ENCODE measurements around the gene SLC2A13.
"Not testable (repeated sequence)": the region's sequence is repeated elsewhere in the genome, so short reads cannot be mapped to it uniquely, and the experiment has no call there.

SLC2A13 gene

DNA sequence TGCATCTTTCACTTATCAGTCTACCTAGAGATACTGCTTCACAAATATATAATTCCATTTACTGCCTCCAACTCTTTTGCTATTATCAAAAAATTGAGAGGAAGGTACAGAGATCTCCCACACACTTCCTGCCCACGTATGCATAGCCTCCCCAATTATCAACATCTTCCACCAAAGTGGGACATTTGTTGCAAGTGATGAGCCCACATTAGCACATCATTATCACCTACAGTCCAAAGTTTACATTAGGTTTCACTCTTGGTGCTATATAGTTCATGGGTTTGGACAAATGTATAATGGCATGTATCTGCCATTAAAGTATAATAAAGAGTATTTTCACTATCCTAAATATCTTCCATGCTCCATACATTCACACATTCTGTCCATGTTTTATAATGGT, 66.3 kb downstream of the SLC2A13 start:
- no peak for DNase-seq (ENCODE audit: low read depth in 2 of 2, low spot score in 1 of 2)

DNA sequence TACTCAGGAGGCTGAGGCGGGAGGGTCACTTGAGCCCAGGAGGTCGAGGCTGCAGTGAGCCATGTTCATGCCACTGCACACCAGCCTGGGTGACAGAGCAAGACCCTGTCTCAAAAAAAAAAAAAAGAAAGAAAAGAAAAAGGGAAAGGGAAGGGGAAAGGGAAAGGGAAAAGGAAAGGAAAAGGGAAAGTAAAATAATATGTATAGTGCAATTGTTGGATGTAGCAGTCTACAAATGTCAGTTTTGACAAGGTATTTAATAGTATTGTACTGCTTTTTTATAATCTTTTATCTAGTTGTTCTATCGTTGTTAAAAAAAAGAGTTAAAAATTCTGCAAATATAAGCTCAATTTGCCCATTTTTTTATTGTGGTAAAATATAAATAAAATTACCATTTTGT, 67.3 kb downstream of the SLC2A13 start:
- no peak for DNase-seq (ENCODE audit: low read depth in 2 of 2, low spot score in 1 of 2)

DNA sequence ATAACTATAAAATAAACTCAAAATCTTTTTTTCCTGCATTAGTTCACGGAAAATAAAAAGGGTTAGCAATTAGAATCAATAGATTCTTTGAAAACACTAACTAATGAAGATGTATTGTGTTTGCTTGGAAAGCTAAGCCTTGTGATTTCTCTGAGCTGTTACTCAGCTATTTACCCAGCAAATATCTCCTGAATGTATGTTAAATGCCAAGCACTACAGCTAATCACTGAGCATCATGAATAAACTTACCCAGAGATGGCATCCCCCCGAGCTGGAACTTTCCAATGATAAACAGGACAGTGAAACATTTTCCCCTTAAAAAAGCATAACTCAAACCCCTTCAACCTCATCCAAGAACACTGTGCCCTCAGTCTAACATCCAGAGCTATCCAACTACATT, 71.2 kb downstream of the SLC2A13 start:
- no peak for DNase-seq (ENCODE audit: low read depth in 2 of 2, low spot score in 1 of 2)

GRCh38 chr12:40034156-40034555, 71.7 kb downstream of the SLC2A13 start:
- DNase-seq (ENCODE audit: low read depth in 2 of 2, low spot score in 1 of 2): no peak

- DNase-seq (ENCODE audit: low read depth in 2 of 2, low spot score in 1 of 2): no peak
Observed at GRCh38 chr12:40033242-40033630, 72.6 kb downstream of the SLC2A13 start.

- DNase-seq (ENCODE audit: low read depth in 2 of 2, low spot score in 1 of 2): no peak
Observed at GRCh38 chr12:40032433-40033241, 73.2 kb downstream of the SLC2A13 start.

- no peak for DNase-seq (ENCODE audit: low read depth in 2 of 2, low spot score in 1 of 2)
Observed at GRCh38 chr12:40031965-40032364, 73.9 kb downstream of the SLC2A13 start.

- DNase-seq (ENCODE audit: low read depth in 2 of 2, low spot score in 1 of 2): not testable (repeated sequence)
Observed at GRCh38 chr12:40030970-40031369, 74.9 kb downstream of the SLC2A13 start.

- no peak for DNase-seq (ENCODE audit: low read depth in 2 of 2, low spot score in 1 of 2)
Observed at GRCh38 chr12:40028296-40028695, 77.6 kb downstream of the SLC2A13 start.

GRCh38 chr12:40022850-40023249, 83.0 kb downstream of the SLC2A13 start:
- no peak for DNase-seq (ENCODE audit: low read depth in 2 of 2, low spot score in 1 of 2)

DNA sequence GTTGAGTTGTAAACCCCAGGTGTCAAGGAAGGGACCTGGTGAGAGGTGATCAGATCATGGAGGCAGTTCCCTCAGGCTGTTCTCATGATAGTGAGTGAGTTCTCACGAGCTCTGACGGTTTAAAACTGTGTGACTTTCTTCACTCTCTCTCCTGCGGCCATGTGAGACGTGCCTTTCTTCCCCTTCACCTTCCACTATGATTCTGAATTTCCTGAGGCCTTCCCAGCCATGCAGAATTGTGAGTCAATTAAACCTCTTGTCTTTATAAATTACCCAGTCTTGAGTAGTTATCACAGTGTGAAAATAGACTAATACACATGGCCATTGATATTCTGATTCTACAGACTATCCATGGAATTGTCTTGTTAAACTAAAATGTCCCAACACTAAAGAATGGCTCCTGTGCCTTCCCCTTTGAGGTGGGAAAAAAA, 85.6 kb downstream of the SLC2A13 start:
- no peak for DNase-seq (ENCODE audit: low read depth in 2 of 2, low spot score in 1 of 2)

- DNase-seq (ENCODE audit: low read depth in 2 of 2, low spot score in 1 of 2): no peak
Observed at GRCh38 chr12:40017488-40017887, 88.4 kb downstream of the SLC2A13 start.

DNA sequence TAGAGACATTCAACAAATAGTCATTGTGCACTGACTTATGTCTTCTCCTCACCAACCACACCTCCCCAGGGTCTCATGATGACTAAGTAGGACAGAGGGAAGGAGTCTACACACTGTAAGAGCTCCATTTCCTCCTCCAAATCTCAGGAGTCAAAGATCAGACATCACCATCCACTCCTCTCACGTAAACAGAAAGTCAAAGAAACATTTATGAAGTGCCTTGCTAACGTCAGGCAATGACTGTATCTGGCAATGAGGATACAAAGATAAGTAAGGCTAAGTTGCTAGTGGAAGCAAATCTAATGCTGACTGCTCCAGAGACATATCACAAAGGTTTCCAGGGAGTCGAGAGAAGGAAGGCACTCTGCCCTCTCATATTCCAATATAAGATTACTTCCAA, 88.9 kb downstream of the SLC2A13 start:
- no peak for DNase-seq (ENCODE audit: low read depth in 2 of 2, low spot score in 1 of 2)

DNA sequence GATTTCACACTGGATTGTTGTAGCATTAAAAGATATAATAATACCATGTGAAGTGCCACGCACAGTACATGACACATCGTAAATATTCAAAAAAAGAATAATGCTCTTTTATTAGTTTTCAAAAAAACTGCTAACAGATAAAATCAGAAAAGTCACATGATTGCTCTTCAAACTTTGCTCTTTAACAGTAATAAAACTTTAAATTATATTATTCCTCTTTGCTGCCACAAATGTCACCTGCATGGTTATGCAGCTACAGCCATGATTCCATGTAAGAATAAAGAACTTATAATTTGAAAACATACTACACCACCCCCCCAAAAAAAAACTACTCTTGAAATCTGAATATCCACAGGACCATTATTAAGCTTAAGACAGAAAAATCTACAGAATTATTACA, 90.0 kb downstream of the SLC2A13 start:
- DNase-seq (ENCODE audit: low read depth in 2 of 2, low spot score in 1 of 2): no peak

DNA sequence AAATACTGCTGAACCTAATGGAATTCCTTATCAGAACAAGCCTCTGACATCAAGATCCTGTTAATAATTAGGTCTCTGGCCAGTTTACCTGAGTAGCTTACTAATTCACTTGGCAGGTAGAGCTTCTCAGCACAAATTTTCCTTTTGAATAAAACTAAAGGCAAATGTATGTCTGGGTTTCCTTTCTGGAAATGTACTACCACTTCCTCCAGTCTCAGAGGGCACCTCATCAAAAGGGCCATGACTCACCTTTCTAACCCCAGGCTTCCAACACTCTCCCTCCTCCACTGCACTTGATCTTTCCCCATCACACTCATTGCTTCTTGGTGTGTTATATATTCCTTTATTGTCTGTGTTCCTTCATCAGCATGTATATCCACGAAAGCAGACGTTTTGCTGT, 90.5 kb downstream of the SLC2A13 start:
- no peak for DNase-seq (ENCODE audit: low read depth in 2 of 2, low spot score in 1 of 2)

GRCh38 chr12:40013847-40014246, 92.0 kb downstream of the SLC2A13 start:
- no peak for DNase-seq (ENCODE audit: low read depth in 2 of 2, low spot score in 1 of 2)

- no peak for DNase-seq (ENCODE audit: low read depth in 2 of 2, low spot score in 1 of 2)
Observed at GRCh38 chr12:40013292-40013691, 92.6 kb downstream of the SLC2A13 start.

DNA sequence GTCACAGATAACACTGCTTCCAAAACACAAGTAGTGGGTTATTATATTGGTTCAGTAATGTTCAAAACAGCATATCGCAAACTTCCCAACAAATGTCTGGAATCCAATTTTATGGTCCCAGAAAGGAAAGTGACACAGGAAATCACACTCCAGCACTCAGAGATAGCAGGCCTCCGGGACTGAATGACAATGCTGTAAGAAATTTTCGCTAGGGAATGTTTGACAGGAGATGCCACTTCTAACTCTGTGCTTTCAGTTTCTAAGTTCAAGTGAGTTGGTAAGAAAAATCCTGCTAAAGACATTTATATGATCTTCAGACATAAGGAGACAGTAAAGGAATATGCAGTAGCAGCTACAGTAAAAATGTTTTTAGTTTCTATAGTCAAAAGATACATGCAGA, 93.2 kb downstream of the SLC2A13 start:
- no peak for DNase-seq (ENCODE audit: low read depth in 2 of 2, low spot score in 1 of 2)

- DNase-seq (ENCODE audit: low read depth in 2 of 2, low spot score in 1 of 2): no peak
Observed at GRCh38 chr12:40011775-40012129, 94.1 kb downstream of the SLC2A13 start.

DNA sequence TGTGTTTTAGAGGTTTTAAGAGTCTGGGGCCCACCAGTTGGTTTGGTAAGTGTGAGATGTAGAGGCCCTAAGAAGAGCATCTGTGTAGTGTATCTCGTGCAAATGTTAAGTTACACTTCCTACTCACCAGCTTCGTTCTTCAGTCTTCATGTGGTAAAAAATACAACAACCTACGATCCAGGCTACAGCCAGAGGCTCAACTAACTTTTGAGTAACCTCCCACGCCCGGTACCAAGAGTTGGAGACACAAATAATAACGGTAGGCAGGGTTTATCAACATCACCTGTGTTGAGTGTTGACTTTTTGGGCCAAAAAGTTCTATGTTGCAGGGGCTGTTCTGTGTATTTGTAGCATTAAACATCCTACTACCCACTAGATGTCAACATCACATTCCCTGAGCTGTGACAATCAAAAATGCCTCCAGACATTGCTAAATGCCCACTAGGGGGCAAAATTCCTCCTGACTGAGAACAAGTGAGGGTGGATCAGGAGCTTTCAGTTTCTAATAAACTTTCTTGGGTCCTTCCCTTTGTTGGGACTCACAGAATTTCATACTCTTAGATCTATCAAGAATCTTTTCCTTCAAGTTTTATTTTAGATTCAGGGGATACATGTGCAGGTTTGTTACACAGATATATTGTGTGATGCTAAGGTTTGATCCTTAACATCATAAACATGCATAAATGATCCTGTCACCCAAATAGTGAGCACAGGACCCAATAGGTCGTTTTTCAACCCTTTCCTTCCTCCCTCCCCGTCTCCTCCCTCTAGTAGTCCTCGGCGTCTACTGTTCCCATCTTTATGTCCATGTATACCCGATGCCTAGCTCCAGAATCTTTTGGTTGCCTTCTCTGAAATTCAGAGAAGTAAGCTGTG, 94.7 kb downstream of the SLC2A13 start:
- peak in 1 of 2 donors; percentile 11 for DNase-seq (ENCODE audit: low read depth in 2 of 2, low spot score in 1 of 2)

GRCh38 chr12:40002178-40003169, 103.4 kb downstream of the SLC2A13 start:
- DNase-seq (ENCODE audit: low read depth in 2 of 2, low spot score in 1 of 2): no peak

Measured in stimulated activated CD8-positive, alpha-beta memory T cell treated with anti-CD3 and anti-CD28 coated beads, Interleukin-4, amount 100 ng/mL, for 4 hours (primary cell).